Tibial nerve (tissue), 4 donors: ENCODE measurements around the gene TMEM151B. TPM values are rescaled to one million over a fixed set of nuclear protein-coding genes. Genes with fewer than 3 reads are reported as not detected.

Experiments
- DNase-seq, 2 donors: peaks; one replicate each; pipeline ENCODE4 v3.0.0-alpha.2; 2019; ENCODE audit warnings: low spot score in 2 of 2
- H3K27ac ChIP-seq, 4 donors: fragments of 200-600 bp; sonication (generic) in 3 of 4; one replicate each; pipeline ENCODE4 v1.5.1; 2017 to 2019; ENCODE audit warnings: mild to moderate bottlenecking in 1 of 4
- H3K27me3 ChIP-seq, 2 donors: fragments of 200-600 bp; sonication (generic) in 1 of 2; one replicate each; pipeline versions ENCODE4 v1.5.1 to v1.6.0; 2017 to 2019
- H3K36me3 ChIP-seq, 3 donors: fragments of 200-600 bp; sonication (generic); one replicate each; pipeline ENCODE4 v1.5.1; 2018 to 2019
- H3K4me1 ChIP-seq, 4 donors: fragments of 200-600 bp; sonication (generic) in 3 of 4; one replicate each; pipeline ENCODE4 v1.5.1; 2017 to 2019
- H3K4me3 ChIP-seq, 4 donors: fragments of 200-600 bp; sonication (generic) in 3 of 4; one replicate each; pipeline ENCODE4 v1.5.1; 2017 to 2019; ENCODE audit warnings: mild to moderate bottlenecking in 1 of 4, moderate library complexity in 1 of 4
- H3K9me3 ChIP-seq, 4 donors: fragments of 200-600 bp; sonication (generic) in 3 of 4; one replicate each; pipeline ENCODE4 v1.5.1; 2017 to 2019
- EP300 ChIP-seq, 2 donors: sonication (generic); formaldehyde crosslinking; IDR thresholded peaks; one replicate each; pipeline ENCODE4 v1.6.1; 2017; ENCODE audit warnings: antibody characterized with exemption in 2 of 2, mild to moderate bottlenecking in 1 of 2
- POLR2A ChIP-seq, 2 donors: fragments of 450-650 bp; IDR thresholded peaks; one replicate each; pipeline ENCODE4 v1.6.1; 2017; ENCODE audit warnings: antibody characterized with exemption in 2 of 2, mild to moderate bottlenecking in 2 of 2, moderate library complexity in 2 of 2
- WGBS, 2 donors: methylation state at CpG; one replicate each; pipeline ENCODE4 v1.1.5; 2018; 5-methylcytosine and 5-hydroxymethylcytosine counted together
- total RNA-seq, 4 donors: library from RNA; depleted of rRNA; stranded (reverse); fragments of >200 nt; gene quantifications; one replicate each; pipeline ENCODE4 v1.1.0, GENCODE V29; 2016
- TF ChIP-seq, protein P1 (sequence below), 5 experiments: fragments of 200-600 bp in 3 of 5; fragments of 450-650 bp in 2 of 5; sonication (generic) in 3 of 5; IDR thresholded peaks; one replicate each; pipeline ENCODE4 v1.5.1; 2016 to 2019; ENCODE audit warnings: antibody characterized with exemption in 5 of 5, mild to moderate bottlenecking in 3 of 5, moderate library complexity in 2 of 5

The TMEM151B gene
- total RNA-seq, 4 donors from 2014 or later = 0.42 TPM; not detected in 3

DNA sequence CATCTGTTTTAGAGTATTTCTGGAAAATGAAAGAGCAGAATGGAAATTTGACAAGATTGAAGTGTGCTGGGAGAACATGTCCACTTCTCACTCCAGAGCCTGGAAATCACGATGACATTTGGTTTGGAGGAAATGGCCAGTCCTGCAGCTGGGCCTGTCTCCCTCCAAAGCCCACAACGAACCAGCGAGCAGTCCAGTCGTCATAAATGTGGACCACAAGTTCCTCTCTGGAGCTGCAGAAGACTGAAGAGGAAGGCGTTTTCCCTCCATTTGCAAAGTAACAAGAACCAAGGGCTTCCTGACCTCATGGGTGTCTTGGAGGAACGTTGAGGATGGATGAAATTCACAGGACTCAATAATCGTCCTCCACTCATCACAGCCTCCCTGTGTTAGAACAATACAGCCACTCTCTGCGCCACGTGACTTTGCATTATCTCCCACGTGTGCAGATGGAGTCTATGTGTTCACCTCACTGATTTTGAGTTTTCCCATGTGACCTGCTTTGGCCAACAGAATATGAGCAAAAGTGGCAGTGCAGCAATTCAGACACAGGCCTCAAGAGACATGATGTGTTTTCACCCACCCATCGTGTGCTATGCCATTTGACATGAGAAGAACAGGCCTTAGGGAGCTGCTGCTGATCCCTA lies 63.1 kb downstream of the TMEM151B start:
- H3K36me3 ChIP-seq = no peaks in the 10 kb centered on the region
- WGBS, 2 donors = 68 to 73% methylated on average over 11 of the region's 11 CpGs

DNA sequence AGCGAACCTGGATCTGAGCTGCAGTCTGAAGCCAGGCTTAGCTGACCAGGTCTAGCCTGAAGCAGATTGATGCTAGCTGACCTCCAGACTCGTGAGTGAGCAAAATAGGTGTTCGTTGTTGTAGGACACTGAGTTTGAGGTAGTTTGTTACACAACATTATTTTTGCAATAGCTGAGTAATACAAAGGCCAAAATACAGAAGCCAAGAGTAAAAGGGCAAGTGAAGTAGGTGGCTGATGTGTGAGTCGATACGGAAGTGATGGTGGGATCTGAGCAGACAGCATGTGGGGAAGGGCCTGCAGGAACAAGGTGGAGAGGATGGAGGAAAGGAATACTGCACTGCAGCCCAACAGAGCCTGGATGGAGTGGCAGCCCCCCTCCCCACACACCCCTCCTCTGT lies 63.7 kb downstream of the TMEM151B start:
- Histone ChIP-seq H3K27me3 (no peaks in the 10 kb centered on the region), H3K4me1 (peaks cover 0 to 7% (median 0%) of the 10 kb centered on the region in 4 donors), H3K27ac (no peak overlapping the region), H3K36me3 (no peaks in the 10 kb centered on the region), H3K9me3 (no peaks in the 10 kb centered on the region), H3K4me3 (no peak overlapping the region)
- WGBS, 2 donors = 88 to 89% methylated on average over 5 of the region's 5 CpGs
- TF ChIP-seq, protein P1, sequence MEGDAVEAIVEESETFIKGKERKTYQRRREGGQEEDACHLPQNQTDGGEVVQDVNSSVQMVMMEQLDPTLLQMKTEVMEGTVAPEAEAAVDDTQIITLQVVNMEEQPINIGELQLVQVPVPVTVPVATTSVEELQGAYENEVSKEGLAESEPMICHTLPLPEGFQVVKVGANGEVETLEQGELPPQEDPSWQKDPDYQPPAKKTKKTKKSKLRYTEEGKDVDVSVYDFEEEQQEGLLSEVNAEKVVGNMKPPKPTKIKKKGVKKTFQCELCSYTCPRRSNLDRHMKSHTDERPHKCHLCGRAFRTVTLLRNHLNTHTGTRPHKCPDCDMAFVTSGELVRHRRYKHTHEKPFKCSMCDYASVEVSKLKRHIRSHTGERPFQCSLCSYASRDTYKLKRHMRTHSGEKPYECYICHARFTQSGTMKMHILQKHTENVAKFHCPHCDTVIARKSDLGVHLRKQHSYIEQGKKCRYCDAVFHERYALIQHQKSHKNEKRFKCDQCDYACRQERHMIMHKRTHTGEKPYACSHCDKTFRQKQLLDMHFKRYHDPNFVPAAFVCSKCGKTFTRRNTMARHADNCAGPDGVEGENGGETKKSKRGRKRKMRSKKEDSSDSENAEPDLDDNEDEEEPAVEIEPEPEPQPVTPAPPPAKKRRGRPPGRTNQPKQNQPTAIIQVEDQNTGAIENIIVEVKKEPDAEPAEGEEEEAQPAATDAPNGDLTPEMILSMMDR (IDR thresholded peaks at IDR 0.05) = no peak
- TF ChIP-seq POLR2A (IDR thresholded peaks at IDR 0.05) (no peak), EP300 (IDR thresholded peaks at IDR 0.05) (no peak)
- no peak for DNase-seq

More for the DNA sequence above, 63.1 kb downstream of the TMEM151B start:
- TF ChIP-seq, protein P1 (IDR thresholded peaks at IDR 0.05) = no peak
- TF ChIP-seq POLR2A (IDR thresholded peaks at IDR 0.05) (no peak), EP300 (IDR thresholded peaks at IDR 0.05) (no peak)
- Histone ChIP-seq H3K27ac (no peak overlapping the region), H3K4me3 (no peak overlapping the region), H3K27me3 (no peaks in the 10 kb centered on the region), H3K9me3 (no peaks in the 10 kb centered on the region), H3K4me1 (peaks cover 0 to 2% (median 0%) of the 10 kb centered on the region in 4 donors)
- no peak for DNase-seq

DNA sequence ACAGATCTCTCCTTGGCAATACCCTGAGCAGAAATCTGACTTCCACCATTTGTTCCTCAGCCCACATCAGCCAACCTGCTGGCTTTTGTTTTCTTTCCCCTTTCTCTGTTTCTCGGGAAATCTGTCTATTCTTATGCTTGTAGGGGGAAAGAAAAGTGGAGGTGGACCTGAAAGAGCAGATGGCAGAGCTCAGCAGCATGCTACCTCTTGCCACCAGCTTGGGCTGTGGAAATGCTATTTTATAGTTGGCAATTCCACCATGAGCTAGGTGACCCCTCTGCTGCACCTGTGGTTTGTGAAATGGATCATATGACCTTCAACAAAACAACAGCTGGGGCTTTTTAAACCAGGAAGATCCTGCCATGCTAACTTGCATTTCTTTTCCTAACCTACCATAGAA lies 65.4 kb downstream of the TMEM151B start:
- DNase-seq = no peak
- no peak for TF ChIP-seq EP300 (IDR thresholded peaks at IDR 0.05)
- TF ChIP-seq, protein P1 (IDR thresholded peaks at IDR 0.05) = no peak
- no peak overlapping the region for H3K27ac ChIP-seq
- H3K4me1 ChIP-seq = peaks cover 0 to 18% (median 0%) of the 10 kb centered on the region in 4 donors
- H3K36me3 ChIP-seq = no peaks in the 10 kb centered on the region
- WGBS, 2 donors = 52 to 57% methylated on average over 1 of the region's 1 CpG
- H3K27me3 ChIP-seq = no peaks in the 10 kb centered on the region
- no peak overlapping the region for H3K4me3 ChIP-seq
- H3K9me3 ChIP-seq = no peaks in the 10 kb centered on the region

DNA sequence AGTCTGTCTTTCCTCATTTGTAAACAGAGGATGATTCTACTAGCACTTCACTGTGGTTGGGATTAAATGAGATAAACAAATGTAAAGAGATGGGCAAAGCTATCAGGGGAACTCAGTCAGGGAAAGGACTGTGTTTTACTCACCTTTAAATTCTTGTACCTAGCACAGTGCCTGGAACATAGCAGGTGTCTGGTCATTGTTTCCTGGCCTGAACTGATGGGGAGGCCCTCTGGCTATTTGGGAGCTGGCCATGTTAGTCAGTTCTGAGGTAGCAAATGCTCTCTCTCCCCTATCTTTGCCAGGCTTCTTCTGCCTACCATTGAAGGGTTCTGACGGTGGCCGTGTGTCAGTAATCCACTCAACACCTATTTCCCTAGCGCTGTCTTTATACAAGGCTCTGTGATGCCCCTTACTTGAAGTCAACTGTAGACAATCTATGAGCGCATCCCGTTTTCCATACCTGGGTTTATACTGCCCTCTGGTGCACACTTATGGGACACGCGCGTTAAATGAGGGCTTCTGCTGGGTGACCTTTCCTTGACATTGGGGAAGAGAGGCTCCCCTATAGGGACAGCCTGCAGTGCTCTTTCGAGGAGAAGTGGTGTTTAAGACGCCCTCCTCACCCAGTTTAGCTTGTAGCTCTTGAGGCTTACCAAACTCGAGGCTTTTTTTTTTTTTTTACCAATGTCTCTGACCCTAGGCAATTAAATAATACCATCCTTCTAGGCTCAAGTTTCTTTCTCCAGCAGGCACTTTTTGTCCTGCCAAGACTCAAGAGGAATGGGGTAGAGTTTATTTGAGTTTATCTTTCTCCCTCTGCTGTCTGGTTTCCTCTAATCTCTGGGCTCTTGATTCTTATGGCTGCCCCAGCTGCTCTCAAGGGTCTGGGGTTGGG lies 68.2 kb downstream of the TMEM151B start:
- no peaks in the 10 kb centered on the region for H3K36me3 ChIP-seq
- no peaks in the 10 kb centered on the region for H3K9me3 ChIP-seq
- H3K27me3 ChIP-seq = peaks cover 0 to 14% of the 10 kb centered on the region in 2 donors
- 4 to 9% methylated on average over 11 of the region's 11 CpGs for WGBS, 2 donors
- peaks cover 0 to 36% (median 4%) of the 10 kb centered on the region in 4 donors for H3K4me1 ChIP-seq
- peak; percentile 53 to 87 for DNase-seq
- H3K27ac ChIP-seq = peak overlapping the region in 2 of 4 donors; percentile 25 to 85
- no peak overlapping the region for H3K4me3 ChIP-seq
- no peak for TF ChIP-seq EP300 (IDR thresholded peaks at IDR 0.05)
- TF ChIP-seq POLR2A (IDR thresholded peaks at IDR 0.05) = no peak
- TF ChIP-seq, protein P1 (IDR thresholded peaks at IDR 0.05) = peak; percentile 53 to 77 (median 59)

DNA sequence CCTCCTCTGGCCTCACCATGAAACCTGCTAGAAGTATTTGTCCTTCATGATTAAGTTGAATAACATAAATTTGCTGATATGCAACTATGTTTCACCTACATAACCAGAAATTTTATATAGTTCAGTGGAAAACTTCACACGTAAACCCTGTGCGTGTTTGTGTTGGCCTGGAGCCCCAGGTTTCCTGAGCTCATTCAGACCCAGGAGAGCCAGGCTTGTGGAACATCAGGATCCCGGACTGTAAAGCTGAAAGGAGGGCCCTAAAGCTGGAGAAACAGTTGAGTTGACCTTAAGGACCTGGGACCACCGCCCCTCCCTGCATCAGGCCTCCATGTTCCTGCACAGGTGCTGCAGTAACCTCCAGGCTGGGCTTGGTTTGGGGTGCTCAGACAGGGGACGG lies 69.1 kb downstream of the TMEM151B start:
- Histone ChIP-seq H3K27me3 (peaks cover 0 to 19% of the 10 kb centered on the region in 2 donors), H3K4me1 (peaks cover 0 to 41% (median 4%) of the 10 kb centered on the region in 4 donors), H3K4me3 (no peak overlapping the region), H3K27ac (peak overlapping the region in 2 of 4 donors; percentile 25 to 85), H3K9me3 (no peaks in the 10 kb centered on the region), H3K36me3 (no peaks in the 10 kb centered on the region)
- peak; percentile 57 to 79 for DNase-seq
- 65 to 66% methylated on average over 4 to 5 of the region's 5 CpGs for WGBS, 2 donors
- no peak for TF ChIP-seq POLR2A (IDR thresholded peaks at IDR 0.05)
- TF ChIP-seq EP300 (IDR thresholded peaks at IDR 0.05) = peak in 1 of 2 donors; percentile 9
